GM12872 (cell line): ENCODE data around the gene ZNF17.
A peak's percentile ranks its signal among the peaks of the same experiment; 100 is the strongest.

ENCODE experiments used
- CTCF ChIP-seq: IDR thresholded peaks from 3 replicates; pipeline ENCODE4 v1.5.1; 2011; ENCODE audit warnings: low read depth, mild to moderate bottlenecking, low read length, moderate library complexity; ENCODE audit not compliant: insufficient read depth

ZNF17 gene

GRCh38 chr19:57377498-57378146 lies 33.3 kb upstream of the ZNF17 start:
- no peak for TF ChIP-seq CTCF

- no peak for TF ChIP-seq CTCF
Observed at GRCh38 chr19:57380923-57381322, 30.0 kb upstream of the ZNF17 start.

- TF ChIP-seq CTCF: no peak
Observed at GRCh38 chr19:57382806-57383488, 28.0 kb upstream of the ZNF17 start.

- TF ChIP-seq CTCF: no peak
Observed at GRCh38 chr19:57389194-57389729, 21.7 kb upstream of the ZNF17 start.

- peak; percentile 18; the same call in 1 of the 3 replicates for TF ChIP-seq CTCF
Observed at GRCh38 chr19:57389730-57390598, 21.0 kb upstream of the ZNF17 start, which contains the start of gene ZNF548. ZNF548 (plus strand) TSS chr19:57389854; CDS start chr19:57390100, 246 bp downstream.

GRCh38 chr19:57395710-57396109 lies 15.3 kb upstream of the ZNF17 start:
- TF ChIP-seq CTCF: no peak

- no peak for TF ChIP-seq CTCF
Observed at GRCh38 chr19:57398868-57399267, 12.1 kb upstream of the ZNF17 start.
